ENCODE results near the gene ZNF358. TPM values are rescaled to one million over a fixed set of nuclear protein-coding genes. Genes with fewer than 3 reads are reported as not detected.
"Not testable (repeated sequence)": the region's sequence is repeated elsewhere in the genome, so short reads cannot be mapped to it uniquely, and the experiment has no call there.

ZNF358 gene
- total RNA-seq, 1 donor from 2014 or later, result 24.2 TPM

GRCh38 chr19:7535998-7536695, 20.2 kb downstream of the ZNF358 start:
- no peak for DNase-seq

GRCh38 chr19:7538990-7539389, 23.1 kb downstream of the ZNF358 start:
- not testable (repeated sequence) for DNase-seq

GRCh38 chr19:7539827-7540425, 24.0 kb downstream of the ZNF358 start:
- DNase-seq, result no peak

GRCh38 chr19:7540761-7541474, 25.0 kb downstream of the ZNF358 start:
- DNase-seq, result no peak

GRCh38 chr19:7541475-7541824, 25.5 kb downstream of the ZNF358 start:
- DNase-seq, result no peak

- no peak for DNase-seq
Measured at GRCh38 chr19:7541828-7542443, 26.0 kb downstream of the ZNF358 start.

GRCh38 chr19:7542556-7543348, 26.8 kb downstream of the ZNF358 start:
- DNase-seq, result no peak

GRCh38 chr19:7544626-7545025, 28.7 kb downstream of the ZNF358 start:
- no peak for DNase-seq

- DNase-seq, result no peak
Measured at GRCh38 chr19:7545300-7545699, 29.4 kb downstream of the ZNF358 start.

- DNase-seq, result no peak
Measured at GRCh38 chr19:7545904-7546303, 30.0 kb downstream of the ZNF358 start.

- no peak for DNase-seq
Measured at GRCh38 chr19:7547159-7547558, 31.3 kb downstream of the ZNF358 start.

GRCh38 chr19:7549429-7550148, 33.7 kb downstream of the ZNF358 start:
- DNase-seq, result no peak

GRCh38 chr19:7550169-7550770, 34.4 kb downstream of the ZNF358 start:
- no peak for DNase-seq

- DNase-seq, result peak; percentile 95
Measured at GRCh38 chr19:7550987-7551761, 35.3 kb downstream of the ZNF358 start.

GRCh38 chr19:7552781-7553180, 36.9 kb downstream of the ZNF358 start:
- no peak for DNase-seq

- no peak for DNase-seq
Measured at GRCh38 chr19:7554565-7554964, 38.7 kb downstream of the ZNF358 start.

- DNase-seq, result no peak
Measured at GRCh38 chr19:7554990-7555864, 39.3 kb downstream of the ZNF358 start.

- no peak for DNase-seq
Measured at GRCh38 chr19:7556696-7557315, 40.9 kb downstream of the ZNF358 start.

- DNase-seq, result no peak
Measured at GRCh38 chr19:7558667-7559066, 42.8 kb downstream of the ZNF358 start.
